Measurements from ENCODE around the gene CDH12. TPM values are rescaled to one million over a fixed set of nuclear protein-coding genes. Genes with fewer than 3 reads are reported as not detected.

Gene CDH12
- total RNA-seq, 2 experiments from 2014 or later = not detected

- POLR2A ChIA-PET = no interaction called here
- CTCF ChIA-PET = interaction anchor here (0.6 kb wide), 1 partner anchor 9 kb away, joined by 4 read pairs; no protein-coding TSS in a partner anchor
Observed at GRCh38 chr5:22480305-22480704, 372.8 kb downstream of the CDH12 start.

- ChIA-PET CTCF (no interaction called here), POLR2A (no interaction called here)
Observed at GRCh38 chr5:22473886-22474285, 379.3 kb downstream of the CDH12 start.

GRCh38 chr5:22471154-22471553 is 382.0 kb downstream of the CDH12 start:
- ChIA-PET POLR2A (no interaction called here), CTCF (no interaction called here)

DNA sequence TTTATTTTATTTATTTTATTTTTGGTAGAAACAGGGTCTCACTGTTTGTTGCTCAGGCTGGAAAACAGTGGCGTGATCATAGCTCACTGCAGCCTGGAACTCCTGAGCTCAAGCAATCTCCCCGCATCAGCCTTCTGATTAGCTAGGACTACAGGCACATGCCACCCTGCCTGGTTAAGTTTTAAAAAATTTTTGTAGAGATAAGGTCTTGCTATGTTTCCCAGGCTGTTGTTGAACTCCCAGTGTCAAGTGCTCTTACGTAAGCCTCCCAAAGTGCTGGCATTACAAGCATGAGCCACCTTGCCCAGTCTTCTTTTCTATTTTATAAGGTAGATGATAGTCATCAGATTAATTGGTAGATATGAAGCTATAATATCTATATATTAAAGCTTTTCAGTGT is 382.7 kb downstream of the CDH12 start:
- ChIA-PET CTCF (no interaction called here), POLR2A (no interaction called here)

DNA sequence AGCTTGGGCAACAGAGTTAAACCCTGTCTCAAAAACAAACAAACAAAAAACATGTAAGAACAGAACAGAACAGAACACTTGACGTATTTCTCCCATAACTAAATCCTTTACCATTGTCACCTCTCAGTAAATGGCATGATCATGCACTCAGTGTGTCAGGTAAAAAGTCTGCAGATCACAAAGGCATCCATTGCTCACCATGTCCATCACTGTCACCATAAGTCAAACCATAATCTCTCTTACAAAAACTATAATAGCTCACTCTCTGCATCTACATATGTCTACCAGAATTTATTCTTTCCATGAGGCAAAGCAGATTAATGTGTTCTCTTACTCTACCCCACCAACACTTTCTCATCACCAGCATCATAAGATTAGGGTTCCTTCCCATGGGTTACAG is 387.5 kb downstream of the CDH12 start:
- POLR2A ChIA-PET = no interaction called here
- CTCF ChIA-PET = no interaction called here

DNA sequence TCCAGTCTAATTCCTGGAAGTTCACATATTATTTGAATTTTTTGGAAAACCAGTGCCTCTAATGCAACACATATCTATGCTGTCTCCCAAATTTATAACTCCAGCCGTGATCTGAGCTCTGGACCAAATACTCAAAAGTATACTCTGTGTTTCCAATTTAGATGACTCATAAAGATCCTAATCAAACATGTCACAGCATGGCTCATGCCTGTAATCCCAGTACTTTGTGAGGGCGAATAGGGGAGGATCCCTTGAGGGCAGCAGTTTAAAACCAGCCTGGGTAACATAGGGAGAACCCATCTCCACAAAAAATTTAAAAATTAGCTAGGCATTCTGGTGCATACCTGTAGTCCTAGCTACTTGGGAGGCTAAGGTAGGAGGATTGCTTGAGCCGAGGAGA is 388.0 kb downstream of the CDH12 start:
- POLR2A ChIA-PET = no interaction called here
- CTCF ChIA-PET = no interaction called here

- ChIA-PET CTCF (no interaction called here), POLR2A (interaction anchor here (0.6 kb wide), 1 partner anchor 492 kb away, joined by 5 read pairs; no protein-coding TSS in a partner anchor)
Observed at GRCh38 chr5:22460189-22460588, 393.0 kb downstream of the CDH12 start.

GRCh38 chr5:22432905-22433304 is 420.2 kb downstream of the CDH12 start:
- ChIA-PET CTCF (no interaction called here), POLR2A (no interaction called here)

DNA sequence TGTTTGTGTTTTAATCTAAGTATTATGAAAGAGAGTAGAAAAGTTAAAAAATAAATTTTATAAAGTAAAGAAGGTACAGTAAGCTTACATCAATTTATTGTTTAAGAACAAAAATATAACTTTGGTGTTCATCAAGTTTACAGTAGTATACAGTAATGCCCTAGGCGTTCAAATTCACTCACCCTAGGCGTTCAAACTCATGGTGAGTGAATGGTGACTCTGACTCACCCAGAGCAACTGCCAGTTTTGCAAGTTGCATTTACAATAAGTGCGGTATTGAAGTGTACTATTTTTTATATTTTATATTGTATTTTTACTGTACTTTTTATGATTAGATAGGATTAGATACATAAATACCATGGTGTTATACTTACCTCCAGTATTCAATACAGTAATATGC is 421.3 kb downstream of the CDH12 start:
- POLR2A ChIA-PET = no interaction called here
- CTCF ChIA-PET = no interaction called here

GRCh38 chr5:22431406-22431805 is 421.7 kb downstream of the CDH12 start:
- CTCF ChIA-PET = no interaction called here
- POLR2A ChIA-PET = no interaction called here

GRCh38 chr5:22411554-22412349 is 441.4 kb downstream of the CDH12 start:
- CTCF ChIA-PET = no interaction called here
- POLR2A ChIA-PET = no interaction called here

- ChIA-PET POLR2A (no interaction called here), CTCF (no interaction called here)
Observed at GRCh38 chr5:22391956-22392355, 461.2 kb downstream of the CDH12 start.

GRCh38 chr5:22390888-22391287 is 462.3 kb downstream of the CDH12 start:
- POLR2A ChIA-PET = no interaction called here

GRCh38 chr5:22372826-22373660 is 480.1 kb downstream of the CDH12 start:
- POLR2A ChIA-PET = no interaction called here

More at GRCh38 chr5:22390888-22391287, 462.3 kb downstream of the CDH12 start:
- CTCF ChIA-PET = no interaction called here

DNA sequence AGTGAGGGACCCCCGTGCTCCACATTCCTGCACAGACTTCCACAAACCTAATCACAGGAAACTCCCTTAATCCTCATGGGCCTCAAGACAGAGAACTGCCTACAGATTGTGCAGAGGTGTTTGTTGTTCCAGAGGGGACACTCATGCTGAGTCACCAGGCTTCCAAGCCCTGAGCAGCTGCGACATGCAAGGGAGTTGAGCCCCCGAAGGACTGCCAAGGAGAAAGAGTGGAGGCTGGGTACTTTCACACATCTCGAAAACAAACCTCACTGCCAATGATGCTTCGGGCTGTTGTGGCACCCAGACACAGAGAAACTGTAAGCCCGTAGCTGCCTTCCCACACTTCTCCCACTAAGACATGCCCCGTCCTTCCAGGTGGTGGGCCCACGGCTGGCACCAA is 480.8 kb downstream of the CDH12 start:
- ChIA-PET POLR2A (no interaction called here), CTCF (no interaction called here)

More at GRCh38 chr5:22372826-22373660, 480.1 kb downstream of the CDH12 start:
- CTCF ChIA-PET = no interaction called here

DNA sequence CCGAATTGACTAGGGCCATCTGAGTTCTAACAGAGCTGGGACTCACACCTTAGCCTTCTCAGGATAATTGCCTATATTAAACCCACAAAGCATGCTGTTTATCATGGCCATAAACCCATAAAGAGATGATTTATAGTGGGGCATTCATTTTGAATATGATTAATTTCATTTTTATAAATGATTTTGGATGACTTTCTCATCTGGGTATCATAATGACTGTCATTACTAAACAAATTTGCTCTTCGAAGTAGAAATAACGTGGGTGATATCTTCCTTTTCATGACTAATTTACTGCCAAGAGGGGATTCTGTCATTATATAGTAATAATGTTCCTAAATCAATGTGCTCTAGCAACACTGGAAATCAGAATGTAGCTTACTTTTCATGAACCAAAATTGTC is 498.2 kb downstream of the CDH12 start:
- POLR2A ChIA-PET = no interaction called here
- CTCF ChIA-PET = no interaction called here

DNA sequence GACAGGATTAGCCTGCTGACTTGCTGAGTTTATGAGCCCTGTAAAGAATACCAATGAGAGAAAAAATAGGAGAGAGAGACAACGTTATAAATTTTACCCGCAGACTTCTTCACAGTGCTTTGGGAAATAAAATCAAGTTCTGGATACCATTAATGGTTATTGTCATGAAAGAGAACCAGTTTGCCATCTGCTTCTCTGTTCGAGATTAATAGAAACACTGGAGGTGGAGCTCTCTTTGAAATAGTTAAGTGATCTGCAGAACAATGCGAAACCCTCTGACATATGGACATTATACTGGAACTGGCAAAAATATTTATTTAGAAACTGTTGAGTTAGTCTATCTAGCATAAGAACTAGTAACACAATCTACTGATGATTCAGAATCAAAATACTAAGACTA is 500.7 kb downstream of the CDH12 start:
- ChIA-PET POLR2A (no interaction called here), CTCF (interaction anchor here (1.1 kb wide), 1 partner anchor 15 kb away, joined by 3 read pairs; no protein-coding TSS in a partner anchor)

DNA sequence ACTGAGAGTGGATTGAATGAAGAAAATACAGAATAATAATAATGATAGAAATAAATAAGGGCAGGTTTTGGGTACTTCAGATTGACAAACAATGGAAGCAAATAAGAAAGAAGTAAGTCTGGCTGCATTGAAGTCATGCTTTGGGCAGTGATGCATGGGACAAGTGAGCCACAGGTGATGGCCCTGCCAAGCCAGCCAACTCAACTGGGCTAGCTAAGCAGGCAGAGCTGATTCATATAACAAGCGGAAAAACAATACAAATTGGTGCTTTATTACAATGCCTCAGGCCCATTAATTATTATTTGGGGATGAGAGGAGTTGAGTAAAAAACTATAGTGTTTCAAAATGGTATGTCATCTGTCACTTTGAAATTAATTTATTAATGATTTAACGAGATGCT is 502.0 kb downstream of the CDH12 start:
- ChIA-PET POLR2A (no interaction called here), CTCF (no interaction called here)

DNA sequence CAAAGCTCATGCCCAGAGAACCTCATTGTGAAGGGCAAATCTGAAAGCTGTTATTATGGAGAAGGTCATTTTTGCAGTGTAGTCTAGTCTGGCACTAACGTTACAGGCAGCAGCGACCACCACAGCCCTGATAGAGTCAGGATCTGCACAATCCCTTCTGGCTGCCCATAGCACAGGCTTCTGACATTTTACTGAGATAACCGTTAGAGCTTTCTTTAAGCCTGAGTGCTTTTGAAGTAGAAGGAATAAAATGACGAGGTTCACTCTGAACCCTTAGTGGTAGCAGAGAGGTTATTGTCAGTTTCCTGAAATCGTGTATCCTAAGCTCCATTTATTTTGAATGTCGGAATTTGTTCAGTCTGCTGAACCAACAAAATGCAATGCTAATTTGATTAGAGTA is 505.1 kb downstream of the CDH12 start:
- ChIA-PET POLR2A (no interaction called here), CTCF (no interaction called here)

GRCh38 chr5:22344000-22344399 is 509.1 kb downstream of the CDH12 start:
- CTCF ChIA-PET = no interaction called here
- POLR2A ChIA-PET = no interaction called here

GRCh38 chr5:22341406-22341805 is 511.7 kb downstream of the CDH12 start:
- POLR2A ChIA-PET = no interaction called here
- CTCF ChIA-PET = no interaction called here

Measured in activated CD8-positive, alpha-beta memory T cell treated with anti-CD3 and anti-CD28 coated beads for 36 hours (primary cell).